HG03565 (cell line): ENCODE measurements around the gene ABO.
"Not testable (repeated sequence)": the region's sequence is repeated elsewhere in the genome, so short reads cannot be mapped to it uniquely, and the experiment has no call there.

Experiments used
- ATAC-seq: cut with Tn5 transposase; IDR thresholded peaks from one replicate; pipeline ENCODE4 v1.9.1; 2021; ENCODE audit warnings: mild to moderate bottlenecking, moderate library complexity; ENCODE audit not compliant: unreplicated experiment

Gene ABO

DNA sequence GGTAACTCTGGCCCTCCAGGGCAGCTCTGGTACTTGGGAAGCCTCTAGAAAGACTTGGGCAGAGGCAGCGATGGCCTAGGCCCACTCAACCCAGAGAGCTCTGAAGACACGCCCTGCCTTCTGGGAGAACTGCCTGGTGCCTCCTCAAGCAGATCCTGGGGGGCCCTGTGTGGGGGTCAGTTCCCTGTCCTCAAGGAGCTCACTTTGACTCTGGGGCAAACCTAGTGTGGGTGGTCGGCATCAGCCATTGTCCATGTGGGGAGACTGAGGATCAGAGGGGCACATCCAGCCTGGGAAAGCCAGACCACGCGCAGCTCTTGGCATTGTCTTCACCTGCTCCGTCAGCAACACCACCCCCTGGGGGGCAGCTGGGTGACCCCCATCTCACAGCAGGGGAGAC, 28.0 kb downstream of the ABO start:
- ATAC-seq = no peak

DNA sequence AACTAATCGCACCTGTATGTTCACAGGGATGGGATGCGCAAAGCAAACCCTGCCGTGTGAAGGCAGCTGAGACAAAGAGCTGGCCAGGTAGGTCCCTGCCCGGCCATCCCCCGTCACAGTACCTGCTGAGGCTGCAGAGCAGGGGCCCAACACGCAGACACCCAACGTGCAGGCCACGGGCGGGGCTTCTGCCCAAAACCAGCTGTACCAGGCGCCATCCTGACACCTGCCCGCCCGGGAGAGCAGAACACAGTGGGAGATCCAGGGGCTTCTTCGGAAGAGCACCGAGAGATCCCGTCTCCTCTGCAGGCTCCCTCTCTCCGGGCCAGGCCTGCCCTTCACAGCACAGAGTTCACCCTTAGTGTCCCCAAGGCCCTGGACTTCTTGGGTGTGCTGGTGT, 28.4 kb downstream of the ABO start:
- ATAC-seq = no peak

DNA sequence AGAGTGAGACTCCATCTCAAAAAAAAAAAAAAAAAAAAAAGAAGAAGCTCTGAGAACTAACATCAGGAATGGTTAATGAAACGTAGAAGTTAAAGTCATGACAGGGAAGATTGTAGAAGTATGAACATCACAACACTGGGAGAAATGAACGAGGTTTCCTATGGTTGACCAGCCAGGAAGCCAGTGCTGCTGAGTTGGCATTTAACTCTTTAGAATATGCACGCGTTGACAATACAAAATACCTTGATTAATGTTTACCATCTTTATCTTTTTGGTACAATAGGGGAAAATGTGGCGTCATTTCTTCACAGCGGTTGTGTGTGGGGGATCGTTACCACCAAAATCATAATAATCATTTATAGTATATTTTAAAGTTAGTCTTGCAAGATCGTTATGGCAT, 32.0 kb downstream of the ABO start:
- no peak for ATAC-seq

DNA sequence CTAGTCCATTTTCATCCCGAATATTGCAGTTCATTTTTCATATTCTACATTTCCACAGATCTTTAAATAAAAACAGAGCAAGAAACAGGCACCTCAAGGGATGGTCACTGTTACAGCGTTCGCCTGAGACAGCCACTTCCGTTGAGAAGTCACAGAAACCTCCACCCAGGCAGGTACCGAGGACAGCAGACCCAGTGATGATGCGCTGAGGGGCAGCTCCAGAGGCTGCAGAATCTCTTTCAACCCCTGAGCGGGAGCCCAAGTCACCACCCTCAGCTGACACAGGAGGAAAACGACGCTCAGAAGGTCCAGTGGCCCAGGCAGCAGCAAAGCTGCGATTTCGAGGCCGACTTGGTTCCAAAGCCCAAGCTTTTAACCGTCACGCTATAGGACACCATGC, 32.8 kb downstream of the ABO start:
- ATAC-seq = no peak

DNA sequence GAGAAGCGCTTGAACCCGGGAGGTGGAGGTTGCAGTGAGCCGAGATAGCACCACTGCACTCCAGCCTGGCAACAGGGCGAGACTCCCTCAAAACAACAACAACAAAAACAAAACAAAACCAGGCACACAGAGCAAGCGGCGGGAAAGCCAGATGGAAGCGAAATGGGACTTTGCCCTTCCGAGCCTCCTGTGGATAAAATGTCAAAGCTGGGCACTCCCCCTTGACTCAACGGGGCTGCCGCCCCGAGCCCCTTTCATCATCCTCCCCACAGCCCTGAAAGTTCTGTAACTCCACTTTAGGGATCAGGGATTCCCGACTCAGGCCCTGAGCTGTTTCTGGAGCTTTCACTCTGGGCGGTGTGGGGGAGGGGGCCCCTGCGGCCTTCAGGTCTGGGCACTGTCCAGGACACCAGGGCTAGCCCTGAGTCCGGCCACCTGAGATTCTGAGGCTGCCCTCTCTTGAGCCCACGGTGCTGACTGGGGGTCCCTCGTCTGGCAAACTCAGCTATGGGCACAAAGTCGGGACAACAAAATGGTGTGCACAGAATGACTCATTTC, 35.4 kb downstream of the ABO start:
- ATAC-seq = no peak

DNA sequence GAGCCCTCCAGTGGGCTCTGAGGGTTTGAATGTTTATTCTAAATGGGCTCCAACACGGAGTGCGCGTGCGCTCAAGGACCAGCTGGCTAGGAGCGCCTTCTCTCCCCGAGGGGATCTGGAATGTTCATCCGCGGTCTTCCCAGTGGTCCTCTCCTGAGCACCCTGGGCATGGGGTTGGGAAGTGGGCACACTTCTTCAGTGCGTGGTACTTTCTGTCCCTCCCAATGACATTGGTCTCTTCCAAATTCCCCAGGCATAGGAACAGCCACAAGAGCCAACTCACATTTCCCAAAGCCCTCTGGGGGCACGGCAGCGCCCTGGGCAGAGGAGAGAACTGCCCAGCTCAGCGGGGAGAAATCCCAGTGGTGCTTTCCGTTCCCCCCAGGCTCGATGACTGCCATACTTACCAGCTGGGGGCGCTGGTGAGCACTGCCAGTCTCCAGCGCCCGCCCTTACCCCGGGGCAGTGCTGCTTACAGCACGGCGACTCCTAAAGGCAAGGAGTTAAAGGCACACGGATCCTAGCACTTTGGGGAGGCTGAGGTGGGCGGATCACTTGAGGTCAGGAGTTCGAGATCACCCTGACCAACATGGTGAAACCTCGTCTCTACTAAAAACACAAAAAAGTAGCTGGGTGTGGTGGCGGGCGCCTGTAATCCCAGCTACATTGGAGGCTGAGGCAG, 36.0 kb downstream of the ABO start:
- no peak for ATAC-seq

DNA sequence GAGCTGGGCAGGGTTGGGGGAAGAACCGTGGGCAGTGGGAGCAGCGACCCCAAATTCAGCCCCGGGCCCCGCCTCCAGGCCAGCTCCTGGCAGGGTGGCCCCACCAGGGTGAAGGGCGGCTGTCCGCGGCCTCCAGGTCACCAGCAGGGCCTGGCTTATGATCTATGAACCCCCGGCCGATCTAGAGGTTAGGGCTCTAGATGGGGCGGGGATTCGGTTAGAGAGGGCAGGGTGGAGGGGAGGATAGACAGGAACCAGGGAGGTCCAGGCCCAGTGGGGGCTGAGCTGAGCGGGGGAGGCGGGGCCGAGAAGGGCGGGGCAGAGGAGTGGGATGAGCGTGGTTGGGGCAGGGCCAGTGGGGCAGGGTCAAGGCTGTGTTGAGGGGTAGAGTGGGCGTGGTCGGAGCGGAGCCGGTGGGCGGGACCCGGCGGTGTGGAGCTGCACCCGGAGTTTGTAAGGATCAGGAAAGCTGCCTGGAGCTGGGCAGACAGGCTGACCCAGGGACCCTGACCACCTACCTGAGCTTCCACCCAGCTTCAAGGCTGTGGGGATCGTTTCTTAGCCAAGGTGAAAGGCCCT, 36.6 kb downstream of the ABO start:
- no peak for ATAC-seq

DNA sequence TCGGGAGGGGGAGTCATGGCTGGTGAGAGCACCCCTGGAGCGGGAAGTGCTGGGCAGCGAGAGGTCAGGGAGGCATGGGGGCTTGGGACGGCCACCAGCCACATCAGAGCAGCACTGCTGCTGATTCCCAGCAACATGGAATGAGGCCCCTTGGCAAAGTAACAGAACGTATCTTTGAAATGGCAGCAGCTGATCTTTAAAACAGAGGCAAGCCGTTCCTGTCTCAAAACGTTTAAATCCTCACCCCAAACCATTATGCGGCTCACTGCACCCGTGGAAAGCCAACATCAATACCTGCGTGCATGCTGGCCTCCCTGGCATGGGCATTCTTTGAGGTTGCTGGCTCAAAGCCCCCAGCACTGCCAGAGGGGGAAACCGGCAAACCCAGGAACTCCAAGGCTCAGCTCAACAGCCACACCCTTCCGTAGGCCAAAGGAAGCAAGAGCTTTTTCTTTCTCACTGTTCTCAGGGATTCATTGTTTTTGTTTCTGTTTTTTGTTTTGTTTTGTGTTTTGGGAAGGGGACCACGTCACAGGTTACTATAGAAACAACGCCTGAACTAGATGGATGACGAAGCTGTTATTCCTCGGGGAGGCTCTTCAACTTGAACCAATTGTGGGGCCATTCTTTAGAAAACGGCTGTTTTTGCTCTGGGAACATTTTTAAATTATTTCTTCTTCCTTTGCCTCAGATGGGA, 37.8 kb downstream of the ABO start:
- ATAC-seq = no peak

DNA sequence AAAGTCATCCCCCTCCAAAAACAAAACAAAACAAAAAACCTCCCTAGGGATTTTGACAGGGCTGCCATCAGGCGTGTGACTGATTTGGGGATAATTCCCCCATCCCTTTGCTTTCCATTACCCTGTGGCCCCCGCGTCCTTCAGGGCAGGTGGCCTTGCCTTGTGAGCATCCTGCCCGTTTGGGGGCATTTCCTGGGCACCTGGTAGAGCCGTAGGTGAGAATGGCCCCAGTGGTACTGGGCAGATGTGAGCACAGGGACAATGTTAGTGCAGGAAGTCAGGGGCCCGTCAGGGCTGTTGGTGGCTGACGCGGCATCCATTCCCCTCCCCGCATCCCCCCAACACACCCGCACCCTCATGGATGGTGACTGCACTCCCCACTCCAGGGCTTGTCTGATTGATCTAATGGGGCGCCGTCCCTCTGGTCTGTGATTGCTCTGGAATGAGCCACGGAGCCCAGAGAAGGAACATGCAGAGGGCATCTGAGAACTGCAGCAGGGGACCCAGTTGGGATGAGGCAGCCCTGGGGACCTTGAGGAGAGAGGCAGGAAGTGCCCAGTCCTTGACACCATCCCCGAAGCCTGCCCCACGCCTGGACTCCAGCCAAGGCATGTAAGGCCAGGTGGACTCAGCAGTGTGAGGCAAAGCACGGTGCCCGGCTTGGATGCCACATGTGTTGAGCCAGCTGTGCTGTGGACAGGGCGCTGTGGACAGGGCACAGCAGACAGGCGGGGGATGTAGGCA, 38.5 kb downstream of the ABO start:
- not testable (repeated sequence) for ATAC-seq

DNA sequence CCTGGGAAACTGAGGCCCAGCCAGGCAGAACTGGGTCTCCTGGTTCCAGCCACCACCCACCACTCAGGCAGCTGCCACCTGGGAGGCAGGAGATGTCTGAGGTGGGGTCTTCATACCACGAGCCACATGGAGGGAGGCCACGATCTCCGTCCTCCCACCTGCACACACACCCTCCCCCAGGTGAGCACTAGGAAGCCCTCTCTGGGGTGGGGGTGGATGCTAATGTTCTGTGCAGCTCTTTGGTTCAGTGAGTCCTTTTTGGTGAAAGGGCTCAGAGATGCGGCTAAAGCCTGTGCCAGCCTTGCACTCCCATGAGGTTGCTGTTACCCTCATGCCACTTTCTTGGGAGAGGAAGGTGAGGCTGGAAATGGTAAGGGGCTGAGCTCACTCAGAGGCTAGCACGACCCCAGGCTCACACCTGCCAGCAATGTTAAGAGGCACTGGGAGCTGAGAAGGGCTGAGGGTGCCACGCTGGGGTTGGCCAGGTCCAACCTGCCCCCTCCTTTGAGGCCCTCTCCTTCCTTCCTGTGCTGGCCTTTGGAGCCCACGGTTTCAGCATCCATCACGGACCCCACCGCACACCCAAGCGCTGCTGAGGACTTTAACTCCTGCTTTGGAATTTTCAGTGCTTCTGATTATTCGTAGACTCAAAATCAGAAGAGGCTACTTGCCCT, 39.3 kb downstream of the ABO start:
- no peak for ATAC-seq

DNA sequence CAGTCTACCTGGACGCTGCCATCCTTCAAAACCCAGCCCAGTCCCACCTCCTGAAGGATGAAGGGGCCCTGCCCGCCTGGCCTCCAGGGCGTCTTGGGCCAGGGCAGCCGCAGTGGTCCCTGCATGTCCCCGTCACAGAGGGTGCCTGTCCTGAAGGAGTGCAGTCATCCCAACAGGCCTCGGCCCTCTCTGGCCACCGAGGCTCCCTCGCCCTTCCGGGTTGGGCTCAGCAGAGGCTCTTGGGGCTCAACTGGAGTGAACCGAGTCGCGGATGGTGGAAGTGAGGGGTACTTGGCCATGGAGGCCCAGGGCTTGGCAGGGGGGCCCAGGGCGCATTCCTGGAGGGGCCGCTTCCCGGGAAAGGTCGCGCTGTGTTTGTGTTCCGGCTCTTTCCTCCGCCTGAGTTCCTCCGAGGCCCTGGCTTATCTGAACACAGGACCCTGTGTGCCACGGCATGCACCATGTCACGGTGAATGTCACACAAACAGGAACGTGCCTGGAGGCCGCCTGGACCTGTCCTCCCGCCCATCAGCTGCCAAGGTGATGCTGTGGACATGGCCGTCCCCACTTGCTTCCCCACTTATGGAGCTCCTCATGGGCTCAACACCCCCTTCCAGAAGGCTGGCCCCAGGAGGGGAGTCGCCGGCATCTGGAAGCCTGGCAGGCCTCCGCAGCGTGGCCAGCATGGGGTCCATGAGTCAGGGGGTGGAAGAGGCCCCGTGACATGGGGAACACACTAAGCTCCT, 40.3 kb downstream of the ABO start:
- ATAC-seq = no peak

DNA sequence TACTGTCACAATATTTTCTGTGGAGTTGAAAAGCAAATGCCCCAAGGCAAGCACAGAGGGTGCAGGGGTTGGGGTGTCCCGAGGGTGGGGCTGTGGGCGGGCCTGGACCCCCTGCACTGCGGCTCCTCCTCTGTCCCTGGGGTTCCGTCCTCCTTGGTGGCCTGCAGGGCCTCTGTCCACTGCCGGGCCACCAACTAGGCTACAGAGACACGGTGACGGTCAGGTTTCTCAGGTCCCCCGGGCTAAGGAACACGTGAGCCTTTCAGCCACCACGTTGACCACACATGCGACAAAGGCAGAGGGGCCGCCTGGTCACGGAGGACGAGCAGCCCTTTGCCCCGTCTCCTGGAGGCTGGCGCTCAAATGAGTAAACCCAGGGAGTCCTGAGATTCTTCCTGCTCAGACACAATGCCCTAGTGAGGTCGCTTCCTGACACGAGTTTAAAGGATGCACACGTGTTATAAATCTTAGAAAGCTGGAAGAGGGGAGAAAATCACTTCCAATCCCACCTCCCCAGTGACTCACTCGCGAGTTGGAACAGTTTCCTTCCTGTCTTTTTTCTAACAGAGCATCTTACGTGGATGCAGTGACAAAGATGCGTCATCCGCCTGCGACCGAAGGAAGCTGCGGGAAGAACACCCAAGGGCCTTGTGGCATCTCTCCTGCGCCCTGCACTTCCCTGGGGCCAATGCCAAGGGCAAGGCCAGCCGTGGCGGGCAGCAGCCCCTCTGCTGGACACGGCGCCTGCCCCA, 41.1 kb downstream of the ABO start:
- no peak for ATAC-seq

DNA sequence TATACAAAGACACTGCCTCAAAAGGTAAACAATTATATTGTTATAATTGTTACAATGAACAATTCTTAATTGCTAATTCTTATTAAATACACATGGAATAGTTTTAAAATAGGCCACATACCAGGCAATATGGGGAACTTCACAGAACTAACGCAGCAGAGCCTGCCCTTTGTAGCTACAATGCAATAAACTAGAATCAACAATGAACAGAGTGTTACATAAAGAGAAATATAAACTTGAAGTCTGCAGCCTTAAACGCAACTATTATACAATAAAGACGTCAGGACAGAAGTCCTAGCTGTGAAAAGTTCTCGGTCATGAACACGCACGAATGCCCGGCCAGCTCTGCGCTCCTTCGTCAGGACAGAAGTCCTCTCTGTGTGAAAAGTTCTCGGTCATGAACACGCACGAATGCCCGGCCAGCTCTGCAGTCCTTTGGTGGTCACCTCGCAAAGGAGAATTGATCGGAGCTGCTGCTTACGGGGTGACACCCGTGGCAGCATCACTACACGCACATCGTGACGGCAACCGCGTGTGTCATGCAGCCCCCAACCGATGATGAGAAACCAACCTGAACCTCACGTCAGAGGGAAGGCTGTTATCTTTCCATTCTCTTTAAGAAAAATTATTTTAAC, 43.0 kb downstream of the ABO start:
- ATAC-seq = not testable (repeated sequence)

DNA sequence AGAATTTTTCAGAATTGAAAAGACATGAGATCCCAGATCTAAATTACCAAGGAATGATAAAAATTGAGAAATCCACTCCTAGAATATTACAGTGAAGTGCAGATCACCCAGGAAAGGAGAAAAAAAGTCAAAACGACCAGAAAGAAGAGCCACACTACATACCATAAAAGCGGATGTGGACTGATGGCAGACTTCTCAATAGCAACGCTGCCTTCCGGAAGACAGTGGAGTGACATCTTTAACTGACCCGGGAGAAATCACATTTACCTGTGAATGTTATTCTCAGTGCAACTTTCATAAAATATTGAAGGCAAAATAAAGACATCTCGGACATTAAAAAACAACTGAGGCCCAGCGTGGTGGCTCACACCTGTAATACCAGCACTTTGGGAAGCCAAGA, 44.5 kb downstream of the ABO start:
- not testable (repeated sequence) for ATAC-seq

DNA sequence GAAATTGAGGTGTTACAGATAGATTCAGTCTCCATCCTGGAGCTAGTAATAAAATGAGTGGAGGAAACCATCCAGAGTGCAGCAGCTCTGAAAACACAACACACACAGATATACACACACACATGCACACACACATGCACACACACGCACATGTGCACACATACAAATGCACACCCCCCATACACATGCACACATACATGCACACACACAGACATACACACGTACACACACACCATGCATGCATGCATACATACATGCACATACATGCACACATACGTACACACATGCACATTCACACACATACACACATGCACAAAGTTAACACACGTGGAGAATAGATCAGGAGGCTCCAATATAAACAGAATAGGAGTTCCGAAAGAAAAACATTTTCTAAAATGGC, 44.9 kb downstream of the ABO start:
- no peak for ATAC-seq

DNA sequence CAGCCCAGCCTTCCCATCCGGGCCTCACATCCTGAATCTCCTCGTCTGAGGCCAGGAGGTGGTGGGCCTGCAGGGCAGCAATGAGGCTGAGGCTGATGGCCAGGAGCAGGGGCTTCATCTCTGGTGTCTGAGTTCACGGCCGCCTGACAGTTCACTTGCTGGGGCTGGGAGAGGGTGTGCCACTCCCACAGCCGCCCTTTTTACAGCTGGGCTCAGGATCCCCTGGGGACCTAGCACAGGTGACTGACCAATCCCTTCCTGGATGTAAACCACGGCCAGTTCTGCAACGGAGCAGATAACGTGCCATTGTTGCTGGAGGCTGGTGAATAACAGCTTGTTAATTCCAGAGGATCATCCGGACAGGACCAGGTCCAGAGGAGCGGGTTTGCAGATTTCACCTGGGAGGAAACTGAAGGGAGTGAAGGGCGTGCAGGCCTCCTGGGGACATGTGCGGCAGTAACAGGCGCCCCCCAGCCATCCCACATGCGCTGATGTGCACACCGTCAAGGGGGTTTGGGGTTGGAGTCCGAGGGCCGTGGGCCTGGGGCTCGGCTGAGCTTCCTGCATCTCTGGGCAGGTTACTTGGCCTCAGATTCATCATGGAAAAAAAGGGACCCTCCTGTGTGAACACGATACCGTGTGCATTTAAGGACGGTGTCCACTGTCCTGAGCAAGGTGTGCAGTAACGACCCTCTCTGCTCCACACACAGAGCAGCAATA, 46.4 kb downstream of the ABO start:
- not testable (repeated sequence) for ATAC-seq

DNA sequence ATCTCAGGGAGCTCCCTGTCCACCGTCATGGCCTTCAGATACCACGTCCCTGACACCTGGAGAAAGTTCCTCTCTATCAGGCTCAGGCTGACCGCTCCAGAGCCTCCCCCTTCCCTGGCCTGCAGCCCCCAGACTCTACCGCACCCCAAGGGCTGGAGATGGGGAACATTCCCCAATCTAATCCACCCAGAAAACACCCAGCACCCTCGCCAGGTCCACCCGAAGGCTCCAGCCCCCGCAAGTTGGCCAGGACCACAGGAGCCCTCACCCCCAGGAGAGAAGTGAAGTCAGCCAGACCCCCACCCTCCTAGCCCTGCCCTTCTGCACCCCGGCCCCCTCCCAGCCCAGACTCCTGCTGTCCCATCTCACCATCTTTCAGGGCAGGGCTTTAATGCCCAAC, 47.0 kb downstream of the ABO start:
- ATAC-seq = not testable (repeated sequence)

DNA sequence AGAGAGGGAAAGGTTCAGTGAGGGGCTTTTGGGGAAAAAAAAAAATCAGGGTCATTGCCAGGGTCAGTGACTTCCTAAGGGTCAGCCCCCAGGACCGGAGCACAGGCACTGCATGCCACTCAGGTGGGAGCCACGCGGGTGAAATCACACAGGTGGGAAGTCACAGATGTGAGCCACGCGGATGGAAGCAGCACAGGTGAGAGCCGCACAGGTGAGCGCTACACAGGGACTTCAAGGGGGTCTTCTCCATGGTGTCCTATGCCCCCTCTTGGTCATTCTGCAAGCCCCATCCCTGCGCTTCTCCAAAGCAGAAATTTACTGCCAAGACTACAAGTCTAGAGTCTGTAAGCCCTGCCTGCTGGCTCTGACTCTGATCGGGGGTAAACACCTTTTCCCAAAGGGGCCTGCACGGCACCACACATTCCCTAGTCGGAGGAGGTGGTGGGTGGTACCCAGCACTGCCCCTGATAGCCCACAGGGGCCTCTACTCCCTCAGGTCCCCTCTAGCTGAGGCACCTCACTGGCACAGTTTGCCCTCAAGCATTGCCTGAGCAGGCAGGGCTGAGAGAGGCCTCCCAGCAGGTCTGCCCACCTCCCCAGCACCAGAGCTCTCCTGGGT, 47.6 kb downstream of the ABO start:
- no peak for ATAC-seq
